ENCODE results near the gene DISP3. TPM values are rescaled to one million over a fixed set of nuclear protein-coding genes. Genes with fewer than 3 reads are reported as not detected.

Gene DISP3
- total RNA-seq, 3 donors from 2014 or later (not counting 1 experiment from before 2014, with no cell fraction given) = 0.24 to 0.68 (median 0.60) TPM

- H3K36me3 ChIP-seq (ENCODE audit: control insufficient read depth, insufficient read depth, low read length) = no peaks in the 10 kb centered on the region
- H3K9me3 ChIP-seq (ENCODE audit: control insufficient read depth, insufficient read depth, low read length) = no peaks in the 10 kb centered on the region
- ATAC-seq (no peak), DNase-seq (no peak)
- no peaks in the 10 kb centered on the region for H3K27me3 ChIP-seq (ENCODE audit: control insufficient read depth, insufficient read depth, low read length)
- H3K27ac Mint-ChIP-seq = no peak overlapping the region
- H3K9me3 Mint-ChIP-seq = no peaks in the 10 kb centered on the region
- H3K4me1 ChIP-seq (ENCODE audit: control insufficient read depth, insufficient read depth, low read length) = no peaks in the 10 kb centered on the region
- peaks cover 0 to 6% of the 10 kb centered on the region in 2 donors for H3K4me1 Mint-ChIP-seq
- H3K4me3 ChIP-seq (ENCODE audit: low read length) = no peak overlapping the region
- H3K27me3 Mint-ChIP-seq (ENCODE audit: low read depth in 2 of 2) = peaks cover 13 to 21% of the 10 kb centered on the region in 2 donors
- no peak for TF ChIP-seq CTCF (IDR thresholded peaks at IDR 0.05)
- no peaks in the 10 kb centered on the region for H3K36me3 Mint-ChIP-seq
- WGBS (ENCODE audit: insufficient coverage) = 51% methylated on average over 2 of the region's 2 CpGs
- no peak overlapping the region for H3K4me3 Mint-ChIP-seq
- intact Hi-C loops (cut with micrococcal nuclease) = no loop called here
- H3K27ac ChIP-seq (ENCODE audit: low read length) = no peak overlapping the region
Observed at GRCh38 chr1:11470912-11471311, 8.0 kb upstream of the DISP3 start.

- WGBS (ENCODE audit: insufficient coverage) = 62% methylated on average over 1 of the region's 1 CpG
- ATAC-seq (no peak), DNase-seq (no peak)
- no peaks in the 10 kb centered on the region for H3K9me3 Mint-ChIP-seq
- Histone ChIP-seq H3K9me3 (ENCODE audit: control insufficient read depth, insufficient read depth, low read length) (no peaks in the 10 kb centered on the region), H3K27me3 (ENCODE audit: control insufficient read depth, insufficient read depth, low read length) (no peaks in the 10 kb centered on the region), H3K36me3 (ENCODE audit: control insufficient read depth, insufficient read depth, low read length) (no peaks in the 10 kb centered on the region), H3K27ac (ENCODE audit: low read length) (no peak overlapping the region), H3K4me1 (ENCODE audit: control insufficient read depth, insufficient read depth, low read length) (no peaks in the 10 kb centered on the region), H3K4me3 (ENCODE audit: low read length) (no peak overlapping the region)
- H3K27me3 Mint-ChIP-seq (ENCODE audit: low read depth in 2 of 2) = peaks cover 10 to 21% of the 10 kb centered on the region in 2 donors
- H3K27ac Mint-ChIP-seq = no peak overlapping the region
- H3K4me1 Mint-ChIP-seq = peaks cover 0 to 6% of the 10 kb centered on the region in 2 donors
- intact Hi-C loops (cut with micrococcal nuclease) = no loop called here
- no peak overlapping the region for H3K4me3 Mint-ChIP-seq
- no peak for TF ChIP-seq CTCF (IDR thresholded peaks at IDR 0.05)
- no peaks in the 10 kb centered on the region for H3K36me3 Mint-ChIP-seq
Observed at GRCh38 chr1:11471473-11471872, 7.5 kb upstream of the DISP3 start.

GRCh38 chr1:11472284-11472683 lies 6.7 kb upstream of the DISP3 start:
- Mint-ChIP-seq H3K4me3 (no peak overlapping the region), H3K9me3 (no peaks in the 10 kb centered on the region)

More at GRCh38 chr1:11472284-11472683, 6.7 kb upstream of the DISP3 start:
- peaks cover 13 to 21% of the 10 kb centered on the region in 2 donors for H3K27me3 Mint-ChIP-seq (ENCODE audit: low read depth in 2 of 2)
- no peaks in the 10 kb centered on the region for H3K36me3 ChIP-seq (ENCODE audit: control insufficient read depth, insufficient read depth, low read length)
- H3K4me1 ChIP-seq (ENCODE audit: control insufficient read depth, insufficient read depth, low read length) = no peaks in the 10 kb centered on the region
- ATAC-seq = no peak
- WGBS (ENCODE audit: insufficient coverage) = no CpG with 5 or more reads among the region's 2 CpGs
- no peak overlapping the region for H3K4me3 ChIP-seq (ENCODE audit: low read length)
- H3K36me3 Mint-ChIP-seq = no peaks in the 10 kb centered on the region
- H3K4me1 Mint-ChIP-seq = peaks cover 0 to 6% of the 10 kb centered on the region in 2 donors
- DNase-seq = no peak
- H3K27me3 ChIP-seq (ENCODE audit: control insufficient read depth, insufficient read depth, low read length) = no peaks in the 10 kb centered on the region
- H3K27ac Mint-ChIP-seq = no peak overlapping the region
- H3K9me3 ChIP-seq (ENCODE audit: control insufficient read depth, insufficient read depth, low read length) = no peaks in the 10 kb centered on the region
- H3K27ac ChIP-seq (ENCODE audit: low read length) = no peak overlapping the region
- intact Hi-C loops (cut with micrococcal nuclease) = no loop called here
- no peak for TF ChIP-seq CTCF (IDR thresholded peaks at IDR 0.05)

All from natural killer cell (primary cell).